ENCODE measurements around the gene ZC3H15. TPM values are rescaled to one million over a fixed set of nuclear protein-coding genes. Genes with fewer than 3 reads are reported as not detected.

Gene ZC3H15
- polyA plus RNA-seq, 12 donors: 60.8 to 169 (median 87.1) TPM; not detected in 1

GRCh38 chr2:186535861-186536260 is 49.8 kb downstream of the ZC3H15 start:
- DNase-seq: no peak

- DNase-seq: no peak
Observed at GRCh38 chr2:186537019-186537418, 51.0 kb downstream of the ZC3H15 start.

GRCh38 chr2:186540941-186541340 is 54.9 kb downstream of the ZC3H15 start:
- DNase-seq: no peak

GRCh38 chr2:186542002-186542401 is 55.9 kb downstream of the ZC3H15 start:
- no peak for DNase-seq

- DNase-seq: no peak
Observed at GRCh38 chr2:186543561-186544131, 57.6 kb downstream of the ZC3H15 start.

- no peak for DNase-seq
Observed at GRCh38 chr2:186544255-186544675, 58.2 kb downstream of the ZC3H15 start.

- no peak for DNase-seq
Observed at GRCh38 chr2:186546846-186547245, 60.8 kb downstream of the ZC3H15 start.

- DNase-seq: no peak
Observed at GRCh38 chr2:186551323-186552050, 65.4 kb downstream of the ZC3H15 start.

- DNase-seq: no peak
Observed at GRCh38 chr2:186554429-186554828, 68.4 kb downstream of the ZC3H15 start.

- DNase-seq: no peak
Observed at GRCh38 chr2:186554850-186555671, 69.0 kb downstream of the ZC3H15 start.

- DNase-seq: no peak
Observed at GRCh38 chr2:186558512-186559276, 72.6 kb downstream of the ZC3H15 start.

Other genes starting within 250 kb of the ZC3H15 start
- gene ITGAV, start 103.8 kb downstream of the ZC3H15 start, polyA plus RNA-seq (ENCODE audit: insufficient read length in 12 of 12): 10 to 100 TPM in 11 of 12 donors, not detected in 1; 26.8 to 54.0 (median 33.8) TPM
- 10 to 100 TPM in 11 of 12 donors, not detected in 1; 13.5 to 27.2 (median 19.4) TPM for gene FAM171B, start 207.8 kb downstream of the ZC3H15 start, polyA plus RNA-seq (ENCODE audit: insufficient read length in 12 of 12)